K562 (cell line): ENCODE measurements around the gene ZMYND19. TPM values are rescaled to one million over a fixed set of nuclear protein-coding genes. Genes with fewer than 3 reads are reported as not detected.

Experiments
- ATF4 ChIP-seq: fragments of 450-650 bp; formaldehyde crosslinking; IDR thresholded peaks from 2 replicates; pipeline ENCODE4 v1.4.0; 2022; ENCODE audit warnings: mild to moderate bottlenecking, moderate library complexity
- CBFA2T3 ChIP-seq: fragments of 450-650 bp; IDR thresholded peaks from 2 replicates; pipeline ENCODE4 v1.6.1; 2017
- CREM ChIP-seq: IDR thresholded peaks from 2 replicates; pipeline ENCODE4 v1.6.1; 2014; ENCODE audit warnings: antibody characterized with exemption, low read depth
- EP300 ChIP-seq: IDR thresholded peaks from 2 replicates; pipeline ENCODE4 v1.6.1; 2012; ENCODE audit warnings: low read length, improper control_type of control experiment
- IFI16 ChIP-seq: fragments of 250-450 bp; sonication (Bioruptor Pico); IDR thresholded peaks from 2 replicates; pipeline ENCODE4 v2.1.2; 2022; ENCODE audit warnings: mild to moderate bottlenecking, inconsistent platforms
- KLF13 ChIP-seq: fragments of 450-650 bp; IDR thresholded peaks from 2 replicates; pipeline ENCODE4 v1.6.1; 2016; ENCODE audit warnings: missing genetic modification characterization, low read depth, mild to moderate bottlenecking, missing compliant biosample characterization, moderate library complexity, borderline replicate concordance
- MAZ ChIP-seq, 2 experiments: fragments of 450-650 bp in 1 of 2; sonication (generic) in 1 of 2; formaldehyde crosslinking; IDR thresholded peaks in 1 of 2; conservative IDR thresholded peaks in 1 of 2; 2 replicates each; pipeline versions ENCODE4 v1.4.0 to v1.5.0; 2020; ENCODE audit warnings: mild to moderate bottlenecking in 1 of 2, missing genetic modification reagents in 1 of 2
- MECOM ChIP-seq: fragments of 250-450 bp; sonication (Bioruptor Pico); IDR thresholded peaks from 2 replicates; pipeline ENCODE4 v1.8.0; 2022; ENCODE audit warnings: inconsistent platforms
- PHF21A ChIP-seq: fragments of 450-650 bp; IDR thresholded peaks from 2 replicates; pipeline ENCODE4 v1.6.1; 2017; ENCODE audit warnings: low read depth, borderline replicate concordance
- PRPF4 ChIP-seq: fragments of 200-400 bp; formaldehyde crosslinking; IDR thresholded peaks from one replicate; pipeline ENCODE4 v1.6.1; 2017; ENCODE audit warnings: low read length, low read depth, mild to moderate bottlenecking; ENCODE audit not compliant: insufficient read depth, poor library complexity, severe bottlenecking
- RNF2 ChIP-seq: sonication (generic); IDR thresholded peaks from 2 replicates; pipeline ENCODE4 v1.6.1; 2016
- SMARCC2 ChIP-seq: fragments of 450-650 bp; IDR thresholded peaks from 2 replicates; pipeline ENCODE4 v1.6.1; 2017; ENCODE audit warnings: antibody characterized with exemption, moderate library complexity, mild to moderate bottlenecking, low read depth
- TCF3 ChIP-seq: sonication (generic); formaldehyde crosslinking; IDR thresholded peaks from 2 replicates; pipeline ENCODE4 v1.4.0; 2020; ENCODE audit warnings: mild to moderate bottlenecking, missing genetic modification reagents
- TEAD2 ChIP-seq: fragments of 450-650 bp; IDR thresholded peaks from 2 replicates; pipeline ENCODE4 v1.6.1; 2016; ENCODE audit warnings: missing genetic modification characterization, control low read depth, missing compliant biosample characterization
- ZKSCAN1 ChIP-seq: fragments of 150-350 bp; IDR thresholded peaks from 2 replicates; pipeline ENCODE4 v1.6.1; 2016; ENCODE audit warnings: low read depth, low read length
- ZNF444 ChIP-seq: fragments of 250-450 bp; sonication (Bioruptor Pico); IDR thresholded peaks from 2 replicates; pipeline ENCODE4 v1.4.0; 2020; ENCODE audit warnings: mild to moderate bottlenecking, moderate library complexity
- ZSCAN29 ChIP-seq: fragments of 450-650 bp; IDR thresholded peaks from 2 replicates; pipeline ENCODE4 v1.6.1; 2017
- polyA plus RNA-seq, 8 experiments: library from polyadenylated mRNA; depleted of rRNA in 4 of 8; stranded (reverse) in 5 of 8; unstranded in 3 of 8; fragments of >200 nt; fragmentation: Nextera tagmentation in 2 of 8; fragmentation: Illumina TruSeq in 1 of 8; extraction: Ambion mirVana in 2 of 8; extraction: Trizol in 1 of 8; gene quantifications; 2 replicates each; pipeline versions ENCODE4 v1.2.1 to v1.2.3, GENCODE V29; 2011 to 2014; ENCODE audit warnings: inconsistent platforms in 1 of 8, missing spikeins in 1 of 8
- total RNA-seq, 7 experiments: library from RNA; depleted of rRNA in 6 of 7; stranded (reverse); fragments of >200 nt in 6 of 7; fragmentation: Illumina TruSeq in 2 of 7; extraction: Trizol in 2 of 7; gene quantifications; 2 replicates each; pipeline versions ENCODE4 v1.2.1 to v1.2.3, GENCODE V29; 2011 to 2021; ENCODE audit warnings: low replicate concordance in 1 of 7
- TF ChIP-seq, protein P1 (sequence below): fragments of 250-450 bp; sonication (Bioruptor Pico); IDR thresholded peaks from 2 replicates; pipeline ENCODE4 v1.8.0; 2022; ENCODE audit warnings: inconsistent platforms, mild to moderate bottlenecking, moderate library complexity, borderline replicate concordance
- TF ChIP-seq, protein P2 (sequence below), 2 experiments: fragments of 450-650 bp in 1 of 2; IDR thresholded peaks; 2 replicates each; pipeline ENCODE4 v1.6.1; 2011 to 2017; ENCODE audit warnings: low read depth in 2 of 2, antibody characterized with exemption in 1 of 2, borderline replicate concordance in 1 of 2, low read length in 1 of 2, mild to moderate bottlenecking in 1 of 2, mixed read lengths in 1 of 2; ENCODE audit not compliant: control insufficient read depth in 1 of 2
- TF ChIP-seq, protein P3 (sequence below): sonication (generic); formaldehyde crosslinking; IDR thresholded peaks from 2 replicates; pipeline ENCODE4 v1.8.0; 2022; ENCODE audit warnings: mild to moderate bottlenecking, missing genetic modification reagents
- TF ChIP-seq, protein P4 (sequence below): fragments of 250-450 bp; sonication (Bioruptor Pico); IDR thresholded peaks from 2 replicates; pipeline ENCODE4 v1.5.0; 2021

ZMYND19 gene
- total and polyA plus RNA-seq, 9 of the 15 experiments (the other 6 are each of a cell fraction or from before 2014, with no cell fraction given): 1.0 to 86.7 (median 44.0) TPM

DNA sequence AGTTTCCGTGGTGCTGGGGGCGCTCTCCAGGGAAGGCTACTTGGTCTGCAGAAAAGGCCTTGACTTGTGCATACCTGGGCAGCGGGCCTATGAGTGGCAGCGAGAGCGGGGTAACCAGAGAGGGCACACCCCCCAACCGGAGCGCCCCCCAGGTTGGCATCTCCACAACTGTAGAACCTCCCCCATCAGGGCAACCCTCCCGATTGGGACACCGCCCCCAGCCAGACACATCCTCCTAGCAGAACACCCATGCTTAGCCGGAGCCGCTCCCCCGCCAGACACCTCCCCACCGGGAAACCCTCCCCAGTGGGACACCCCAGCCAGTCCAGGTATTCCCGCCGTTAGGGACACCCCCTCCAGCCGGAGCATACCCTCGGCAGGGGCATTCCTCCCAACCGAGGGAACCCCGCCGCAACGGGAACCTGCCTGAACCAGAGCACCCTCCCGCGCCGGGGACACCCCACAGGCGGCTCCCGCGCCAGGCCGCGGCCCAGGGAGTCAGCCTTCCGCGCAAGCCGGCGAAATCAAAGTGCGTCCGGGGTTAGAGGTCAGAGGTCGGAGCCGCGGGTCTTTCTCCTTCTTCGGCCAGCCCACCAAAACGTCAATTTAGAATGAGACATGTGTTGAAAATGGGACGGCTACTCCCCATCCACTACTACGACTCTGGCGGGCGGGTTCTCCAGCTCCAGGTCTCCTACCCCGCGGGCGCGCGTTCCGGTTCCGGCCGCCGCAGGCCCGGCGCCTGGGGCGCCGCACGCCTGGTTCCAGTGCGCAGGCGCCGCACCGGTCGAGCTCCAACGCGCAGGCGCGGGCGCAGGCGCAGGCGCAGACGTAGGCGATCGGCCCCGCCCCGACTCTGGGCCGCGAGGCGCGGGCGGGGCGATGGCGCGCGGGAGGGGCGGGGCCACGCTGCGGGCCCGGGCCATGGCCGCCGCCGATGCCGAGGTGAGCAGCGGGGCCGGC, 28.1 kb upstream of the ZMYND19 start, which contains the start of gene EHMT1 (continued):
- TF ChIP-seq KLF13 (tag): no peak
- TF ChIP-seq PHF21A: no peak
- no peak for TF ChIP-seq EP300
- TF ChIP-seq IFI16 (CRISPR knock-in tag): no peak
- no peak for TF ChIP-seq SMARCC2
- TF ChIP-seq, protein P1, sequence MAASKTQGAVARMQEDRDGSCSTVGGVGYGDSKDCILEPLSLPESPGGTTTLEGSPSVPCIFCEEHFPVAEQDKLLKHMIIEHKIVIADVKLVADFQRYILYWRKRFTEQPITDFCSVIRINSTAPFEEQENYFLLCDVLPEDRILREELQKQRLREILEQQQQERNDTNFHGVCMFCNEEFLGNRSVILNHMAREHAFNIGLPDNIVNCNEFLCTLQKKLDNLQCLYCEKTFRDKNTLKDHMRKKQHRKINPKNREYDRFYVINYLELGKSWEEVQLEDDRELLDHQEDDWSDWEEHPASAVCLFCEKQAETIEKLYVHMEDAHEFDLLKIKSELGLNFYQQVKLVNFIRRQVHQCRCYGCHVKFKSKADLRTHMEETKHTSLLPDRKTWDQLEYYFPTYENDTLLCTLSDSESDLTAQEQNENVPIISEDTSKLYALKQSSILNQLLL (CRISPR knock-in tag): no peak
- peak; percentile 46; the same call in 1 of the 2 replicates for TF ChIP-seq ATF4
- TF ChIP-seq TEAD2 (tag): no peak
- TF ChIP-seq, protein P2, sequence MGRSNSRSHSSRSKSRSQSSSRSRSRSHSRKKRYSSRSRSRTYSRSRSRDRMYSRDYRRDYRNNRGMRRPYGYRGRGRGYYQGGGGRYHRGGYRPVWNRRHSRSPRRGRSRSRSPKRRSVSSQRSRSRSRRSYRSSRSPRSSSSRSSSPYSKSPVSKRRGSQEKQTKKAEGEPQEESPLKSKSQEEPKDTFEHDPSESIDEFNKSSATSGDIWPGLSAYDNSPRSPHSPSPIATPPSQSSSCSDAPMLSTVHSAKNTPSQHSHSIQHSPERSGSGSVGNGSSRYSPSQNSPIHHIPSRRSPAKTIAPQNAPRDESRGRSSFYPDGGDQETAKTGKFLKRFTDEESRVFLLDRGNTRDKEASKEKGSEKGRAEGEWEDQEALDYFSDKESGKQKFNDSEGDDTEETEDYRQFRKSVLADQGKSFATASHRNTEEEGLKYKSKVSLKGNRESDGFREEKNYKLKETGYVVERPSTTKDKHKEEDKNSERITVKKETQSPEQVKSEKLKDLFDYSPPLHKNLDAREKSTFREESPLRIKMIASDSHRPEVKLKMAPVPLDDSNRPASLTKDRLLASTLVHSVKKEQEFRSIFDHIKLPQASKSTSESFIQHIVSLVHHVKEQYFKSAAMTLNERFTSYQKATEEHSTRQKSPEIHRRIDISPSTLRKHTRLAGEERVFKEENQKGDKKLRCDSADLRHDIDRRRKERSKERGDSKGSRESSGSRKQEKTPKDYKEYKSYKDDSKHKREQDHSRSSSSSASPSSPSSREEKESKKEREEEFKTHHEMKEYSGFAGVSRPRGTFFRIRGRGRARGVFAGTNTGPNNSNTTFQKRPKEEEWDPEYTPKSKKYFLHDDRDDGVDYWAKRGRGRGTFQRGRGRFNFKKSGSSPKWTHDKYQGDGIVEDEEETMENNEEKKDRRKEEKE (IDR thresholded peaks at IDR 0.05; ENCODE audit: borderline replicate concordance in 1 of 2, control insufficient read depth in 1 of 2, low read depth in 2 of 2, low read length in 1 of 2): no peak
- no peak for TF ChIP-seq ZNF444 (CRISPR knock-in tag)
- no peak for TF ChIP-seq PRPF4
- TF ChIP-seq, protein P3, sequence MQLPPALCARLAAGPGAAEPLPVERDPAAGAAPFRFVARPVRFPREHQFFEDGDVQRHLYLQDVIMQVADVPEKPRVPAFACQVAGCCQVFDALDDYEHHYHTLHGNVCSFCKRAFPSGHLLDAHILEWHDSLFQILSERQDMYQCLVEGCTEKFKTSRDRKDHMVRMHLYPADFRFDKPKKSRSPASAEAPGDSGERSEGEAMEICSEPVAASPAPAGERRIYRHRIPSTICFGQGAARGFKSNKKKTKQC (CRISPR knock-in tag): peak; percentile 48; the same call in 1 of the 2 replicates
- TF ChIP-seq ZKSCAN1: no peak
- no peak for TF ChIP-seq MECOM (CRISPR knock-in tag)
- 0 out of 2 replicates have a peak, but pooled peaks have one; percentile 20 for TF ChIP-seq RNF2
- peak; percentile 76 to 82 for TF ChIP-seq MAZ (CRISPR knock-in tag; conservative IDR thresholded peaks at IDR 0.05 in 1 of 2, IDR thresholded peaks at IDR 0.05 in 1 of 2)
- TF ChIP-seq, protein P4, sequence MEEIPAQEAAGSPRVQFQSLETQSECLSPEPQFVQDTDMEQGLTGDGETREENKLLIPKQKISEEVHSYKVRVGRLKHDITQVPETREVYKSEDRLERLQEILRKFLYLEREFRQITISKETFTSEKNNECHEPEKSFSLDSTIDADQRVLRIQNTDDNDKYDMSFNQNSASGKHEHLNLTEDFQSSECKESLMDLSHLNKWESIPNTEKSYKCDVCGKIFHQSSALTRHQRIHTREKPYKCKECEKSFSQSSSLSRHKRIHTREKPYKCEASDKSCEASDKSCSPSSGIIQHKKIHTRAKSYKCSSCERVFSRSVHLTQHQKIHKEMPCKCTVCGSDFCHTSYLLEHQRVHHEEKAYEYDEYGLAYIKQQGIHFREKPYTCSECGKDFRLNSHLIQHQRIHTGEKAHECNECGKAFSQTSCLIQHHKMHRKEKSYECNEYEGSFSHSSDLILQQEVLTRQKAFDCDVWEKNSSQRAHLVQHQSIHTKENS (CRISPR knock-in tag): no peak
- no peak for TF ChIP-seq CBFA2T3
- TF ChIP-seq ZSCAN29: no peak
- TF ChIP-seq CREM: peak; percentile 95
- 0 out of 2 replicates have a peak, but pooled peaks have one; percentile 8 for TF ChIP-seq TCF3 (CRISPR knock-in tag)
